HepG2 (cell line): Measurements from ENCODE around the gene CYB5D1. TPM values are rescaled to one million over a fixed set of nuclear protein-coding genes. Genes with fewer than 3 reads are reported as not detected.
A peak's percentile ranks its signal among the peaks of the same experiment; 100 is the strongest.

ENCODE experiments used
- DNMT3B ChIP-seq: conservative IDR thresholded peaks from 2 replicates; pipeline ENCODE4 v1.6.1; 2016; ENCODE audit warnings: missing biosample characterization, control low read depth
- DZIP1 ChIP-seq: sonication (generic); formaldehyde crosslinking; IDR thresholded peaks from 2 replicates; pipeline ENCODE4 v1.5.0; 2020; ENCODE audit warnings: mild to moderate bottlenecking, missing genetic modification reagents
- GATA4 ChIP-seq: sonication (generic); IDR thresholded peaks from 2 replicates; pipeline ENCODE4 v1.6.1; 2016; ENCODE audit warnings: antibody characterized with exemption, low read depth, borderline replicate concordance
- GFI1 ChIP-seq: sonication (generic); formaldehyde crosslinking; IDR thresholded peaks from 2 replicates; pipeline ENCODE4 v1.5.0; 2020; ENCODE audit warnings: missing genetic modification reagents, mild to moderate bottlenecking, borderline replicate concordance
- KLF16 ChIP-seq, 2 experiments: sonication (generic) in 1 of 2; formaldehyde crosslinking in 1 of 2; IDR thresholded peaks; 2 replicates each; pipeline versions ENCODE4 v1.6.1 to v1.8.0; 2016 to 2023; ENCODE audit warnings: missing genetic modification reagents in 2 of 2, missing compliant biosample characterization in 1 of 2
- KMT2B ChIP-seq: IDR thresholded peaks from 2 replicates; pipeline ENCODE4 v1.6.1; 2016; ENCODE audit warnings: missing genetic modification reagents, missing compliant biosample characterization
- NFIB ChIP-seq: sonication (generic); formaldehyde crosslinking; IDR thresholded peaks from 2 replicates; pipeline ENCODE4 v1.9.0; 2021; ENCODE audit warnings: missing genetic modification reagents, mild to moderate bottlenecking, borderline replicate concordance
- PCBP2 ChIP-seq: fragments of 200-400 bp; formaldehyde crosslinking; optimal IDR thresholded peaks from 2 replicates; pipeline ENCODE3; 2018; ENCODE audit warnings: low read length, low read depth; ENCODE audit not compliant: poor library complexity, severe bottlenecking
- RFX3 ChIP-seq: IDR thresholded peaks from 2 replicates; pipeline ENCODE4 v1.6.1; 2016; ENCODE audit warnings: missing biosample characterization, missing genetic modification reagents
- RFXANK ChIP-seq: IDR thresholded peaks from 2 replicates; pipeline ENCODE4 v1.6.1; 2016
- SP1 ChIP-seq, 2 experiments: fragments of 450-650 bp in 1 of 2; sonication (generic) in 1 of 2; formaldehyde crosslinking in 1 of 2; IDR thresholded peaks; 2 replicates each; pipeline versions ENCODE4 v1.4.0 to v1.6.1; 2016 to 2020; ENCODE audit warnings: missing genetic modification reagents in 1 of 2
- SRF ChIP-seq: IDR thresholded peaks from 2 replicates; pipeline ENCODE4 v1.6.1; 2011; ENCODE audit warnings: mild to moderate bottlenecking, low read depth, low read length, moderate library complexity
- TBL1XR1 ChIP-seq: fragments of 150-350 bp; IDR thresholded peaks from 2 replicates; pipeline ENCODE4 v1.6.1; 2014; ENCODE audit warnings: borderline replicate concordance, low read length; ENCODE audit not compliant: partially characterized antibody
- TCF7L2 ChIP-seq: IDR thresholded peaks from 2 replicates; pipeline ENCODE4 v1.6.1; 2011; ENCODE audit warnings: mild to moderate bottlenecking, low read depth, low read length, moderate library complexity
- U2AF2 ChIP-seq: fragments of 200-400 bp; formaldehyde crosslinking; IDR thresholded peaks from 2 replicates; pipeline ENCODE4 v1.6.1; 2017; ENCODE audit warnings: low read depth, mild to moderate bottlenecking, low read length
- YEATS2 ChIP-seq: sonication (generic); formaldehyde crosslinking; IDR thresholded peaks from 2 replicates; pipeline ENCODE4 v1.4.0; 2020; ENCODE audit warnings: missing genetic modification reagents, borderline replicate concordance
- ZBTB7A ChIP-seq: sonication (generic); formaldehyde crosslinking; IDR thresholded peaks from 2 replicates; pipeline ENCODE4 v1.8.0; 2022; ENCODE audit warnings: mild to moderate bottlenecking, missing genetic modification reagents
- ZFP62 ChIP-seq: sonication (generic); formaldehyde crosslinking; IDR thresholded peaks from 2 replicates; pipeline ENCODE4 v1.4.0; 2020; ENCODE audit warnings: missing genetic modification reagents
- ZNF10 ChIP-seq: sonication (generic); formaldehyde crosslinking; IDR thresholded peaks from 2 replicates; pipeline ENCODE4 v1.4.0; 2020; ENCODE audit warnings: mild to moderate bottlenecking, low read depth, missing genetic modification reagents, borderline replicate concordance
- ZNF367 ChIP-seq: sonication (generic); formaldehyde crosslinking; IDR thresholded peaks from 2 replicates; pipeline ENCODE4 v1.4.0; 2020; ENCODE audit warnings: missing genetic modification reagents, borderline replicate concordance
- ZNF484 ChIP-seq: sonication (generic); formaldehyde crosslinking; IDR thresholded peaks from 2 replicates; pipeline ENCODE4 v1.5.1; 2020; ENCODE audit warnings: mild to moderate bottlenecking, low read depth, missing genetic modification reagents, borderline replicate concordance
- ZNF564 ChIP-seq: sonication (generic); formaldehyde crosslinking; IDR thresholded peaks from 2 replicates; pipeline ENCODE4 v1.8.1; 2023; ENCODE audit warnings: mild to moderate bottlenecking, missing genetic modification reagents
- ZNF704 ChIP-seq: sonication (generic); formaldehyde crosslinking; IDR thresholded peaks from 2 replicates; pipeline ENCODE4 v1.8.1; 2023; ENCODE audit warnings: mild to moderate bottlenecking, inconsistent platforms, moderate library complexity, missing genetic modification reagents, borderline replicate concordance
- ZNF782 ChIP-seq: sonication (generic); formaldehyde crosslinking; IDR thresholded peaks from 2 replicates; pipeline ENCODE4 v1.4.0; 2020; ENCODE audit warnings: missing genetic modification reagents, mild to moderate bottlenecking, borderline replicate concordance
- ZSCAN12 ChIP-seq: sonication (generic); formaldehyde crosslinking; IDR thresholded peaks from 2 replicates; pipeline ENCODE4 v1.9.0; 2021; ENCODE audit warnings: mild to moderate bottlenecking, missing genetic modification reagents
- polyA plus RNA-seq, 8 experiments: library from polyadenylated mRNA; depleted of rRNA in 3 of 8; stranded (reverse) in 7 of 8; unstranded in 1 of 8; fragments of >200 nt; fragmentation: Illumina TruSeq in 4 of 8; extraction: Trizol in 4 of 8; gene quantifications; 2 replicates each; pipeline versions ENCODE4 v1.2.1 to v1.2.3, GENCODE V29; 2011 to 2016; ENCODE audit warnings: low read depth in 4 of 8, missing spikeins in 1 of 8, mixed read lengths in 1 of 8; ENCODE audit not compliant: insufficient read depth in 1 of 8
- total RNA-seq, 5 experiments: library from RNA; depleted of rRNA; stranded (reverse); fragments of >200 nt; fragmentation: Illumina TruSeq; extraction: Trizol; gene quantifications; 2 replicates each; pipeline ENCODE4 v1.2.3, GENCODE V29; 2016; ENCODE audit warnings: low read depth in 1 of 5

CYB5D1 gene
- total and polyA plus RNA-seq, 2 of the 13 experiments (the other 11 are each of a cell fraction or from before 2014, with no cell fraction given): 8.9 to 17.0 TPM

GRCh38 chr17:7844292-7845154 is 13.3 kb upstream of the CYB5D1 start (continued):
- TF ChIP-seq DZIP1 (CRISPR knock-in tag) (0 out of 2 replicates have a peak, but pooled peaks have one; percentile 31), ZNF484 (CRISPR knock-in tag) (no peak), SRF (no peak), ZNF704 (CRISPR knock-in tag) (no peak), GATA4 (no peak), ZSCAN12 (no peak), TBL1XR1 (peak; percentile 56), KLF16 (CRISPR knock-in tag; IDR thresholded peaks at IDR 0.05) (peak in 1 of 2 experiments; percentile 11; a peak in 1 of 4 replicates), GFI1 (CRISPR knock-in tag) (no peak), RFXANK (CRISPR knock-in tag) (peak; percentile 83), YEATS2 (CRISPR knock-in tag) (no peak; the same call in 1 of the 2 replicates), SP1 (IDR thresholded peaks at IDR 0.05) (no peak), SP1 (CRISPR knock-in tag; IDR thresholded peaks at IDR 0.05) (no peak), ZBTB7A (no peak), NFIB (CRISPR knock-in tag) (no peak), PCBP2 (no peak), ZNF367 (no peak), ZNF10 (no peak), RFX3 (CRISPR knock-in tag) (no peak), U2AF2 (no peak), ZNF564 (0 out of 2 replicates have a peak, but pooled peaks have one; percentile 42), ZNF782 (no peak), TCF7L2 (no peak), ZFP62 (CRISPR knock-in tag) (no peak), KMT2B (CRISPR knock-in tag) (0 out of 2 replicates have a peak, but pooled peaks have one; percentile 23), DNMT3B (CRISPR knock-in tag) (no peak; the same call in 1 of the 2 replicates)
